Stomach (tissue), 19 donors: Measurements from ENCODE around the gene UGT2B7. TPM values are rescaled to one million over a fixed set of nuclear protein-coding genes. Genes with fewer than 3 reads are reported as not detected.
"Not testable (repeated sequence)": the region's sequence is repeated elsewhere in the genome, so short reads cannot be mapped to it uniquely, and the experiment has no call there.

Experiments
- DNase-seq, 2 donors: peaks; one replicate each; pipeline versions ENCODE4 v3.0.0 to v3.0.0-alpha.2; 2013 to 2019
- H3K27ac ChIP-seq, 5 donors: fragments of 200-600 bp in 4 of 5; sonication (generic) in 4 of 5; one replicate each; pipeline ENCODE4 v1.5.1; 2013 to 2019; ENCODE audit warnings: mild to moderate bottlenecking in 1 of 5, moderate library complexity in 1 of 5
- H3K27me3 ChIP-seq, 3 donors: fragments of 200-600 bp; sonication (generic); one replicate each; pipeline ENCODE4 v1.5.1; 2017 to 2019; ENCODE audit warnings: mixed run types in 1 of 3
- H3K36me3 ChIP-seq, 4 donors: fragments of 200-600 bp; sonication (generic); 1 replicate in 3 of 4; 2 replicates in 1 of 4; pipeline ENCODE4 v1.5.1; 2016 to 2019
- H3K4me1 ChIP-seq, 4 donors: fragments of 200-600 bp; sonication (generic); one replicate each; pipeline ENCODE4 v1.5.1; 2016 to 2019
- H3K4me3 ChIP-seq, 4 donors: fragments of 200-600 bp; sonication (generic) in 3 of 4; one replicate each; pipeline ENCODE4 v1.5.1; 2016 to 2019; ENCODE audit warnings: mild to moderate bottlenecking in 1 of 4
- H3K9me3 ChIP-seq, 4 donors: fragments of 200-600 bp; sonication (generic); one replicate each; pipeline ENCODE4 v1.5.1; 2016 to 2019
- CTCF ChIP-seq, 7 experiments: fragments of 450-650 bp in 4 of 7; fragments of 200-600 bp in 3 of 7; sonication (generic) in 3 of 7; IDR thresholded peaks; one replicate each; pipeline ENCODE4 v1.5.1; 2016 to 2019; ENCODE audit warnings: antibody characterized with exemption in 7 of 7, control low read depth in 2 of 7, mild to moderate bottlenecking in 1 of 7
- EP300 ChIP-seq: sonication (generic); formaldehyde crosslinking; IDR thresholded peaks from one replicate; pipeline ENCODE4 v1.6.1; 2017; ENCODE audit warnings: antibody characterized with exemption
- POLR2A ChIP-seq, 4 donors: fragments of 450-650 bp; IDR thresholded peaks; one replicate each; pipeline ENCODE4 v1.6.1; 2016; ENCODE audit warnings: antibody characterized with exemption in 4 of 4, control low read depth in 2 of 4, mild to moderate bottlenecking in 1 of 4, moderate library complexity in 1 of 4
- POLR2AphosphoS5 ChIP-seq, 3 donors: sonication (generic); formaldehyde crosslinking; IDR thresholded peaks; one replicate each; pipeline ENCODE4 v1.6.1; 2016; ENCODE audit warnings: antibody characterized with exemption in 3 of 3
- WGBS, 5 donors: extraction: QIAGEN DNeasy Blood & Tissue Kit in 3 of 5; methylation state at CpG; one replicate each; pipeline versions ENCODE4 v1.1.5 to v1.1.7; 2013 to 2018; 5-methylcytosine and 5-hydroxymethylcytosine counted together
- intact Hi-C: fragments of 100-400 bp; cut with DNase I; formaldehyde crosslinking; loops from one replicate; pipeline ENCODE4 v1.15.1; 2023; ENCODE audit warnings: low total_unique reads
- long read RNA-seq, 10 donors: transcript quantifications; one replicate each; lab custom pipeline, GENCODE V29; 2026
- polyA plus RNA-seq, 3 donors: library from polyadenylated mRNA; stranded (reverse); fragments of 200-250 nt; gene quantifications; one replicate each; pipeline ENCODE4 v1.2.3, GENCODE V29; 2013
- total RNA-seq, 5 donors: library from RNA; depleted of rRNA; stranded (reverse); fragments of >200 nt; gene quantifications; one replicate each; pipeline versions ENCODE4 v1.1.0 to v1.2.3, GENCODE V29; 2014 to 2016
- donor health status: healthy with polysubstance abuse.
- donor health status: Bipolar disorder and iron deficiency.
- donor health status: healthy.

UGT2B7 gene
- total RNA-seq (1 to 10 TPM in 1 of 5 donors, under 1 TPM in 1, not detected in 3; 0.43 to 1.8 TPM), polyA plus RNA-seq (under 1 TPM in 2 of 3 donors, not detected in 1; 0.08 to 0.25 TPM)
- long read RNA-seq, donor 1: 0 reads
- long read RNA-seq, donor 2, transcript UGT2B7-201 (6 exons, 1,887 nt): major isoform, 10 of 47 reads
- long read RNA-seq, donor 2, partial matches to known transcripts: 35 of 47 reads
- long read RNA-seq, donor 2, other reads (novel, unspliced or antisense): 0 of 47 reads
- long read RNA-seq, donor 3, partial matches to known transcripts: 8 of 8 reads
- long read RNA-seq, donor 3, other reads (novel, unspliced or antisense): 0 of 8 reads
- long read RNA-seq, donor 4: 0 reads
- long read RNA-seq, donor 5: 0 reads
- long read RNA-seq, donor 6: 0 reads
- long read RNA-seq, donor 7, partial matches to known transcripts: 0 of 4 reads
- long read RNA-seq, donor 7, other reads (novel, unspliced or antisense): 0 of 4 reads
- long read RNA-seq, donor 8: 0 reads
- long read RNA-seq, donor 9: 0 reads
- long read RNA-seq, donor 10, transcript UGT2B7-201 (6 exons, 1,887 nt): major isoform, 6 of 6 reads
- long read RNA-seq, donor 10, partial matches to known transcripts: 0 of 6 reads
- long read RNA-seq, donor 10, other reads (novel, unspliced or antisense): 0 of 6 reads

GRCh38 chr4:69096111-69096656 is at the start of gene UGT2B7:
Gene UGT2B7 (plus strand): TSS chr4:69096474. CDS start chr4:69096521, 47 bp downstream.
- H3K9me3 ChIP-seq: no peaks in the 10 kb centered on the region

GRCh38 chr4:69049860-69050259 is 46.4 kb upstream of the UGT2B7 start:
- no peak overlapping the region for H3K4me3 ChIP-seq
- H3K27me3 ChIP-seq: no peaks in the 10 kb centered on the region
- intact Hi-C loops: no loop called here
- H3K27ac ChIP-seq: no peak overlapping the region
- TF ChIP-seq POLR2AphosphoS5 (IDR thresholded peaks at IDR 0.05) (no peak), EP300 (no peak), CTCF (IDR thresholded peaks at IDR 0.05) (no peak), POLR2A (IDR thresholded peaks at IDR 0.05) (no peak)
- no peaks in the 10 kb centered on the region for H3K9me3 ChIP-seq
- no peaks in the 10 kb centered on the region for H3K4me1 ChIP-seq
- H3K36me3 ChIP-seq: no peaks in the 10 kb centered on the region
- DNase-seq: no peak

More at GRCh38 chr4:69096111-69096656, at the start of gene UGT2B7:
- no peak within 1 kb of the TSS for H3K4me3 ChIP-seq
- TF ChIP-seq EP300 (no peak), POLR2A (IDR thresholded peaks at IDR 0.05) (no peak), POLR2AphosphoS5 (IDR thresholded peaks at IDR 0.05) (no peak), CTCF (IDR thresholded peaks at IDR 0.05) (no peak)
- H3K36me3 ChIP-seq: no peaks in the 10 kb centered on the region
- no peak within 1 kb of the TSS for H3K27ac ChIP-seq
- no peaks in the 10 kb centered on the region for H3K27me3 ChIP-seq
- H3K4me1 ChIP-seq: peaks cover 0 to 16% (median 4%) of the 10 kb centered on the region in 4 donors
- peak in 1 of 2 donors; percentile 51 for DNase-seq
- intact Hi-C loops: no loop called here

GRCh38 chr4:69050853-69051575 is 45.3 kb upstream of the UGT2B7 start:
- DNase-seq, H3K36me3 ChIP-seq, H3K27ac ChIP-seq, H3K4me3 ChIP-seq, H3K27me3 ChIP-seq, intact Hi-C loops, H3K4me1 ChIP-seq, H3K9me3 ChIP-seq: not testable (repeated sequence)
- WGBS, 5 donors: 63 to 75% (median 71%) methylated on average over 10 to 12 of the region's 12 CpGs

- Histone ChIP-seq H3K9me3 (no peaks in the 10 kb centered on the region), H3K36me3 (no peaks in the 10 kb centered on the region), H3K4me1 (no peaks in the 10 kb centered on the region), H3K27me3 (no peaks in the 10 kb centered on the region), H3K4me3 (no peak overlapping the region), H3K27ac (no peak overlapping the region)
- WGBS, 5 donors: 82 to 93% (median 88%) methylated on average over 4 of the region's 4 CpGs
- no peak for TF ChIP-seq POLR2AphosphoS5 (IDR thresholded peaks at IDR 0.05)
- no peak for TF ChIP-seq EP300
- no peak for TF ChIP-seq CTCF (IDR thresholded peaks at IDR 0.05)
- TF ChIP-seq POLR2A (IDR thresholded peaks at IDR 0.05): no peak
- intact Hi-C loops: no loop called here
- no peak for DNase-seq
Observed at GRCh38 chr4:69051576-69051943, 44.7 kb upstream of the UGT2B7 start.

- H3K4me3 ChIP-seq, H3K4me1 ChIP-seq, H3K27ac ChIP-seq, DNase-seq, H3K9me3 ChIP-seq, intact Hi-C loops, H3K36me3 ChIP-seq, H3K27me3 ChIP-seq: not testable (repeated sequence)
- 85 to 87% (median 86%) methylated on average over 7 of the region's 7 CpGs for WGBS, 5 donors
Observed at GRCh38 chr4:69053309-69053885, 42.9 kb upstream of the UGT2B7 start.

GRCh38 chr4:69054033-69054432 is 42.2 kb upstream of the UGT2B7 start:
- H3K27me3 ChIP-seq: not testable (repeated sequence)
- 58 to 77% (median 64%) methylated on average over 1 of the region's 1 CpG for WGBS, 5 donors

More at GRCh38 chr4:69054033-69054432, 42.2 kb upstream of the UGT2B7 start:
- peak overlapping the region in 2 of 5 donors; percentile 60 to 61 for H3K27ac ChIP-seq
- H3K9me3 ChIP-seq, intact Hi-C loops, DNase-seq, H3K36me3 ChIP-seq, H3K4me1 ChIP-seq, H3K4me3 ChIP-seq: not testable (repeated sequence)
